ENCODE measurements around the gene SEMA3B.

DNA sequence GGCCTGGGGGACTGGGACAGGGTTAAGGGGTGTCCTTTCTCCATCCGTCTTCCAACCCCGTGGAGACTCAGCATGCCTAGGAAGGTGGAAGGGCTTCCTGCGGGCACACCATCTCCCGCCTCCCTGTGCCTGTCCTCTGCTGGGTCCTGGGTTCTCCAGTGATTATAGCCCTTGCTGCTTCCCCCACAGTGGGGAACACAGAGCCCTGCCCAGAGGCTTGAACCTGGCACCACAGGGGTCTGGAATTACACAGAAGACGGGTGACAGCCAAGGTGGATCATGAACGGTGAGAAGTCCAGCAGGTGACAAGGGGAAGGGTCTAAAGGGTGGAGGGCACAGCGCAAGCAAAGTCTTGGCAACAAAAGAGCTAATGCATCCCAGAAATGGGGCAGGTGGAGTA is 6.2 kb upstream of the SEMA3B start:
- TF ChIP-seq, protein P1, sequence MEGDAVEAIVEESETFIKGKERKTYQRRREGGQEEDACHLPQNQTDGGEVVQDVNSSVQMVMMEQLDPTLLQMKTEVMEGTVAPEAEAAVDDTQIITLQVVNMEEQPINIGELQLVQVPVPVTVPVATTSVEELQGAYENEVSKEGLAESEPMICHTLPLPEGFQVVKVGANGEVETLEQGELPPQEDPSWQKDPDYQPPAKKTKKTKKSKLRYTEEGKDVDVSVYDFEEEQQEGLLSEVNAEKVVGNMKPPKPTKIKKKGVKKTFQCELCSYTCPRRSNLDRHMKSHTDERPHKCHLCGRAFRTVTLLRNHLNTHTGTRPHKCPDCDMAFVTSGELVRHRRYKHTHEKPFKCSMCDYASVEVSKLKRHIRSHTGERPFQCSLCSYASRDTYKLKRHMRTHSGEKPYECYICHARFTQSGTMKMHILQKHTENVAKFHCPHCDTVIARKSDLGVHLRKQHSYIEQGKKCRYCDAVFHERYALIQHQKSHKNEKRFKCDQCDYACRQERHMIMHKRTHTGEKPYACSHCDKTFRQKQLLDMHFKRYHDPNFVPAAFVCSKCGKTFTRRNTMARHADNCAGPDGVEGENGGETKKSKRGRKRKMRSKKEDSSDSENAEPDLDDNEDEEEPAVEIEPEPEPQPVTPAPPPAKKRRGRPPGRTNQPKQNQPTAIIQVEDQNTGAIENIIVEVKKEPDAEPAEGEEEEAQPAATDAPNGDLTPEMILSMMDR (conservative IDR thresholded peaks at IDR 0.05; ENCODE audit: low read length): no peak
- no peak for TF ChIP-seq EZH2phosphoT487 (IDR thresholded peaks at IDR 0.05; ENCODE audit: borderline replicate concordance)
